OCI-LY7 (cell line): ENCODE data around the gene ACVR1.

Source experiments
- CTCF ChIP-seq: fragments of 200-600 bp; sonication (generic); conservative IDR thresholded peaks from 2 replicates; pipeline ENCODE4 v1.5.1; 2014; ENCODE audit warnings: mild to moderate bottlenecking, antibody characterized with exemption, low read length, moderate library complexity, mixed read lengths
- EZH2phosphoT487 ChIP-seq: fragments of 200-600 bp; sonication (generic); IDR thresholded peaks from 2 replicates; pipeline ENCODE4 v1.6.1; 2018; ENCODE audit warnings: low read depth, borderline replicate concordance, mild to moderate bottlenecking, mixed run types, antibody characterized with exemption, low read length, moderate library complexity, mixed read lengths

GRCh38 chr2:157780211-157780610, 95.9 kb downstream of the ACVR1 start:
- TF ChIP-seq CTCF (no peak), EZH2phosphoT487 (no peak)
